ENCODE data around the gene HOXB1.
"Not testable (repeated sequence)": the region's sequence is repeated elsewhere in the genome, so short reads cannot be mapped to it uniquely, and the experiment has no call there.

The HOXB1 gene

GRCh38 chr17:48543107-48543853 lies 12.5 kb upstream of the HOXB1 start:
- DNase-seq (ENCODE audit: low spot score): peak; percentile 72

GRCh38 chr17:48542698-48543106 lies 11.9 kb upstream of the HOXB1 start:
- no peak for DNase-seq (ENCODE audit: low spot score)

GRCh38 chr17:48542114-48542656 lies 11.4 kb upstream of the HOXB1 start:
- peak; percentile 51 for DNase-seq (ENCODE audit: low spot score)

- peak; percentile 76 for DNase-seq (ENCODE audit: low spot score)
Measured at GRCh38 chr17:48541577-48542113, 10.8 kb upstream of the HOXB1 start.

GRCh38 chr17:48541036-48541576 lies 10.3 kb upstream of the HOXB1 start:
- peak; percentile 39 for DNase-seq (ENCODE audit: low spot score)

GRCh38 chr17:48540213-48540612 lies 9.4 kb upstream of the HOXB1 start:
- DNase-seq (ENCODE audit: low spot score): peak; percentile 58

- peak; percentile 92 for DNase-seq (ENCODE audit: low spot score)
Measured at GRCh38 chr17:48539177-48539576, 8.4 kb upstream of the HOXB1 start.

GRCh38 chr17:48537316-48537715 lies 6.5 kb upstream of the HOXB1 start:
- DNase-seq (ENCODE audit: low spot score): no peak

GRCh38 chr17:48535793-48536559 lies 5.2 kb upstream of the HOXB1 start:
- DNase-seq (ENCODE audit: low spot score): not testable (repeated sequence)

- DNase-seq (ENCODE audit: low spot score): no peak
Measured at GRCh38 chr17:48532261-48532660, 1.4 kb upstream of the HOXB1 start.

GRCh38 chr17:48530208-48530886 lies 464 bp downstream of the HOXB1 start:
- no peak for DNase-seq (ENCODE audit: low spot score)

- DNase-seq (ENCODE audit: low spot score): no peak
Measured at GRCh38 chr17:48529683-48530009, 1.2 kb downstream of the HOXB1 start.

- no peak for DNase-seq (ENCODE audit: low spot score)
Measured at GRCh38 chr17:48528936-48529682, 1.7 kb downstream of the HOXB1 start.

GRCh38 chr17:48528153-48528935 lies 2.5 kb downstream of the HOXB1 start:
- DNase-seq (ENCODE audit: low spot score): no peak

GRCh38 chr17:48527547-48527932 lies 3.3 kb downstream of the HOXB1 start:
- no peak for DNase-seq (ENCODE audit: low spot score)

- no peak for DNase-seq (ENCODE audit: low spot score)
Measured at GRCh38 chr17:48526608-48527546, 3.9 kb downstream of the HOXB1 start.

GRCh38 chr17:48523010-48523409 lies 7.8 kb downstream of the HOXB1 start:
- no peak for DNase-seq (ENCODE audit: low spot score)

- peak; percentile 68 for DNase-seq (ENCODE audit: low spot score)
Measured at GRCh38 chr17:48522031-48522653, 8.7 kb downstream of the HOXB1 start.

- no peak for DNase-seq (ENCODE audit: low spot score)
Measured at GRCh38 chr17:48520631-48521079, 10.2 kb downstream of the HOXB1 start.

All from kidney tubule cell (primary cell).